Measurements from ENCODE around the gene CR2. TPM values are rescaled to one million over a fixed set of nuclear protein-coding genes. Genes with fewer than 3 reads are reported as not detected.

Gene CR2
- total RNA-seq = 0.81 TPM in 1 of 2 replicates, not detected in the other

- peak within 1 kb of the TSS; percentile 56 for H3K4me3 ChIP-seq (ENCODE audit: low read depth, low read length)
- DNase-seq (ENCODE audit: low read depth) = no peak
- TF ChIP-seq CTCF (conservative IDR thresholded peaks at IDR 0.05; ENCODE audit: low read depth, low read length) = peak; percentile 28
Observed at GRCh38 chr1:207454046-207454964, at the start of gene CR2. TSS of gene CR2 (plus strand) at chr1:207454328. CDS start at chr1:207454419, 91 bp downstream.

GRCh38 chr1:207404849-207405525 lies 49.1 kb upstream of the CR2 start:
- peak; percentile 76 for TF ChIP-seq CTCF (conservative IDR thresholded peaks at IDR 0.05; ENCODE audit: low read depth, low read length)
- peak; percentile 47 for DNase-seq (ENCODE audit: low read depth)
- H3K4me3 ChIP-seq (ENCODE audit: low read depth, low read length) = no peak overlapping the region

DNA sequence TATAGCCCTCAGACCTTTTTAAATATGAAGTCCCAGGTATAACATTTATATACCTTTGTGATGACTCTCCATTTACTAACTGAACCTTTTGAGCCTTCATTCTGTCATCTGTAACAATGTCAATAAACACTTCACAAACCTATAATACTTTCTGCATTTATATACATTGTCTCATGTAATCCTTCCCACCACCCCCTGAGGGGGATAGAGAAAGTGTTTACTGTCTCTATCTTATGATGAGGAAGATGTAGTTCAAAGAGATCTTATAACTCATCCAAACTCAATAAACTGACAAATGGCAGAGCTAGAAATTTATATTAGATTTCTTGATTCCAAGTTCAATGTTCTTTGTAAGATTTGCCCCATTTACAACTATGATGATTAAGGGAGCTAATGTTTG lies 48.3 kb upstream of the CR2 start:
- no peak for DNase-seq (ENCODE audit: low read depth)
- H3K4me3 ChIP-seq (ENCODE audit: low read depth, low read length) = no peak overlapping the region
- TF ChIP-seq CTCF (conservative IDR thresholded peaks at IDR 0.05; ENCODE audit: low read depth, low read length) = no peak

DNA sequence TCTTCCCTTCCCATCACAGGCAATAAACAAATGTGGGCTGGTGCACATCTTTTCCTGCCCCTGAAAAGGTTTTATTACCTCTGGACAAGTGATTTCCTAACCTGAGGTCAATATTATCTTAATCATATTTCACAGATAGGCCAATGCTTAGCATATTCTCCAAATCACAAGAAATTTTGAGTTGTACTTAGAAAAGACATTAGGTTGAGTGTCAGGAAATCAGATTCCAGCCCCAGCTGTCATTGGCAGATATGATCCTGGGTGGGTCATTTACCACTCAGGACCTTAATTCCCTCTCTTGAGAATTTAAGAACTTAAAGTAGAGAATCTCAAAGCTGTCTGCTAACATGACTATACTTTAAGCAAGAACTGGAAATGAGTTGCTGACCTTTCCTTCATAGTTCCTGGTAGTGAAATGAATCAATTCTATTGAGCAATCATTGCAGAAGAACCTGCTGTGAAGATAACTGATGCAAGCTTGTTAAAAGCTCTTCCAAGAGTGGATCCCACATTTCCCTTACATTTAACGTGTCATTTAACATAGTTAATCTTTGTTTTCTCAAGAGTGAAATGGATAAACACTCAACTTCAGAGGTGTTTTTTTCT lies 46.4 kb upstream of the CR2 start:
- no peak overlapping the region for H3K4me3 ChIP-seq (ENCODE audit: low read depth, low read length)
- DNase-seq (ENCODE audit: low read depth) = peak; percentile 51
- TF ChIP-seq CTCF (conservative IDR thresholded peaks at IDR 0.05; ENCODE audit: low read depth, low read length) = no peak

GRCh38 chr1:207412845-207413244 lies 41.3 kb upstream of the CR2 start:
- TF ChIP-seq CTCF (conservative IDR thresholded peaks at IDR 0.05; ENCODE audit: low read depth, low read length) = no peak
- no peak for DNase-seq (ENCODE audit: low read depth)
- no peak overlapping the region for H3K4me3 ChIP-seq (ENCODE audit: low read depth, low read length)

- no peak for DNase-seq (ENCODE audit: low read depth)
- no peak overlapping the region for H3K4me3 ChIP-seq (ENCODE audit: low read depth, low read length)
- no peak for TF ChIP-seq CTCF (conservative IDR thresholded peaks at IDR 0.05; ENCODE audit: low read depth, low read length)
Observed at GRCh38 chr1:207414606-207415108, 39.5 kb upstream of the CR2 start.

All from epithelial cell of proximal tubule (primary cell).